Thyroid gland (tissue), 4 donors: ENCODE data around the gene SPSB4.

Experiments
- CTCF ChIP-seq, 6 experiments: fragments of 200-600 bp in 3 of 6; fragments of 450-650 bp in 3 of 6; sonication (generic) in 3 of 6; IDR thresholded peaks; one replicate each; pipeline ENCODE4 v1.5.1; 2016 to 2019; ENCODE audit warnings: antibody characterized with exemption in 6 of 6, mild to moderate bottlenecking in 2 of 6, inconsistent platforms in 1 of 6, moderate library complexity in 1 of 6
- POLR2A ChIP-seq, 2 donors: fragments of 450-650 bp; IDR thresholded peaks; one replicate each; pipeline ENCODE4 v1.6.1; 2017; ENCODE audit warnings: antibody characterized with exemption in 2 of 2, mild to moderate bottlenecking in 2 of 2, moderate library complexity in 1 of 2

GRCh38 chr3:141020143-141020830 is 30.9 kb upstream of the SPSB4 start:
- no peak for TF ChIP-seq POLR2A (IDR thresholded peaks at IDR 0.05)
- TF ChIP-seq CTCF (IDR thresholded peaks at IDR 0.05), result no peak
